ENCODE measurements around the gene GNAI1.
"Not testable (repeated sequence)": the region's sequence is repeated elsewhere in the genome, so short reads cannot be mapped to it uniquely, and the experiment has no call there.

Gene GNAI1

DNA sequence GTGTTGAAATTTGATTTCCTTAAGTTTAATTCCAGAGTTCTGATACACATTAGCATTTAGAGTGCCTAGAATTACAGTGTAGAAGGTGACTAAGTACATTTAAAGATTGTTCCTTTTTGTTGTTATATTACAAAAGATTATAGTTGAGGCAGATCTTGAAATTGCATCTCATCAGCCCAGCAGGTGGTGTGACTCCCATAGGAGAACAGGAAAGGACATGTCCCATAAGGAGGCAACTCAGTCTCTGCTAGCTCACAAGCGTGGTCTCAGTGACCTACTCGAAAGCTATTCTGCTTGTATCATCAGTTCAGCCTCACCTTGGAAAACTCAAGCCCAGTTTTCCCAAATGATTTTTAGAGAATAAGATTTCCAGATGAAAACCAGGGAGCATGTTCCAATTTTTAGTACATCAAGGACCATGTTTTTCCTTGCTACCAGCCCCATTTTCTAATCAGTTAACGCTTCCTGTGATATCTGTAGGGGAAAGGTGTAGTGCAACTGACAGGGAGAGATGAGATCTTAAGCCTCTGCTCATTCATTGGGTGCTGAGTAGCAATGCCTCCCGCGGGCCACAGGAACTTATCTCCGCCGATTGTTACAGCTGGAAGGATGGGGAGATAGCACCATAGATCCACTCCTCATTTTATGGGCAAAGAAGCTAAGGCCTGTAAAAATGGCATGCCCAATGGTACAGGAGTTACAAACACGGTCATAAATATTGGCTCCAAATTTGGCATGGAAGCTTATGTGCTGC is 1.1 kb upstream of the GNAI1 start:
- no peak for DNase-seq

DNA sequence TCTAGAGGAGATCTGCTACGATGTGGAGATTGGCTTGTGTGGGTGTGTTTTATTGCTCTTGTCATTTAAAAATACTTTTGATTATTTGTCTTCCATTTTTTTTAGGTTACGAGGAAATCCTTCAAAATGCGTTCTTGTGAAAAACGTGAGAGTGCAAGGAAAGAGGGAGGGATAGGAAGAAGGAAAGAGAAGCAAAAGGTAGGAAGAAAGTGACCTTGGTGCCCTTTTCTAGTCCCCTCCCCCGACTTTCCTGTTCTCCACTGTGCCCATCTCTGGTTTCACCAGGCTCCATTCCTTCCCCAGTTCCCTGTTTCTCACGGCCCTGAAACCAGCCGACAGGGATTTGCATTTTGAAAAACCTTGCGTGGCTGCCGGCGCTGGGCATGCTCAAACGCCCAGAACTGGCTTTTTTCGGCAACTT is 506 bp upstream of the GNAI1 start:
- DNase-seq: no peak

DNA sequence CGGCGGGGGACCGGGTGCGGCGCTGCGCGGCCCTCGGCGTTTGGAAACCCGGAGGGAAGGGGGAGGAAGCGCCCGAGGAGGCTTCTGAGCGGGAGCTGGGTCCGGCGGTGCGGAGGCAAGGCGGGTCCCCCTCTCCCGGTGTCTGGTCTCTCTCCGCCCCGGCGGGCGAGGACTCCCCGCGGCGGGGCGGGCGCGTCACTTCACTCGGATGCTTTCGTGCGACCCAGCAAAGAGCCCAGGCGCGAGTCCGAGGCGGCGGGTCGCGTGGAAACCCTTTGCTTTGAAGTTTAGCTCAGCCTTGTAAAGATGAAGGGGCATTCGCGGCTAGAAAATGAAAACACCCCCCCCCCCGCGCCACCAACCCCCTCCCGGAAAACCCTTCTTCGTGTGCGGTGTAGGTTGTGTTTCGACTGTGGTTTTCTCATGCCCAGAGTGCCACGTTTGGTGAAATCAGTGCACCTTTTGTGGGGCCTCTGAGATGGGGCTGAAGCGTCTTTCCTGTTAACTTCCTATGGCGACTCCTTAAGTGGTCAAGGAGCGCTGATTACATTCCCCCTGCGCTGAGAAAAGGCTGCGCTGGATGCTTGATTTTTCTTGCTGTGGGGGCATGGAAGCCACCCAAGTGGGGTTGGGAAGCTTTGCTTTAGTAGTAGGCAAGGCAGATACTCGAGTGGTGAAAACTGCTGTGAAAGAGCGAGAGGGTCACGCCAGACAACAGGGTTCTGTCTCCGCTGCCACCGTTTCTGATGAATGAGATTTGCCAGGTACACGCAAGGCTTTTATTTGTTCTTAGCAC is 876 bp downstream of the GNAI1 start:
- DNase-seq: peak; percentile 46

DNA sequence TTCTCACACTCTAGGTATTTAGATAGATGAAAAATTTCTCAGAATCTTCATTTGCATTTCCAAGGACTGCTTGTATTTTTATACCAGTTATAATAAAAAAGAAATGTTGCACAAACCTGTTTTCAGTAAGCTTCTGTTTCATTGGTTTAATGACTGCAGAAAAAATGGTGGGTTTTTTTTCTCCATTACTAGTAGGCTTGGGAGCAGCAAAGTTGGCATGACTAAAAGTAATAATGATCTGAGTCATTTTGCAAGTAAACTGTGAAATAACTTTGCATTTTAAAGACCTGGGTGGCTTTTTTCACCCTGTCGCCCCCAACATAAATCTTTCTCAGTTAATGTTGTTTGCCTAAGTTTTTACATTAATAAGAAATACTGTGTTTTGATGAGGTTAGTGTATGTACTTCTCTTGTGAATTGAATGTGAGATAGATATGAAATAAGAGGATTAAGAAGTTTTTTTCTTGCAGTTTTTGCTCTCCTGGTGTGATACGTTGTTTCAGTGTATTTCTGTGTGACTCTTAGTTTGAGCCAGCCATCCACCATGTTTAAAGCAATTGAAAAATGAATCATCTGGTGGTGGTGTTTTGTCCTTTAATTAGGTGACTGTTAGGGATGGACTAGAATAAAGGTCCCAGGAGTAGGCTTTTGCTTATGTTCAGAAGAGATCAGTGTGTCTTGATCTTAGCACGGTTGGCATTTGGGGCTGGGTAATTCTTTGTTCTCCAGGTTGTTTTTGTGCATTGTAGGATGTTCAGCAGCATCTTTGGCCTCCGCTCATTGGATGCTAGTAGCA is 1.8 kb downstream of the GNAI1 start:
- DNase-seq: peak; percentile 10

DNA sequence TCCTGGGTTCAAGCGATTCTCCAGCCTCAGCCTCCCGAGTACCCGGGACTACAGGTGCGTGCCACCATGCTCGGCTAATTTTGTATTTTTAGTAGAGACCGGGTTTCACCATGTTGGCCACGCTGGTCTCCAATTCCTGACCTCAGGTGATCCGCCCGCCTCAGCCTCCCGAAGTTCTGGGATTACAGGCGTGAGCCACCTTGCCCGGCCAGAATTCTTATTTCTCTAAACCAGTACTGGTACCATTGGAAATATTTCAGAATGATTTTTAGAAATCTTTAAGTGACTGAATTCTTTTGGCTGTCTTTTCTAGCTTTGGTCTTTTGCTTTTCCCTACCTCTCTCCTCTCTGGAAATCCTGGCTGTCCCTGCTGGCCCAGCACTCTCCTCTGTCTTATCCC is 2.8 kb downstream of the GNAI1 start:
- no peak for DNase-seq

DNA sequence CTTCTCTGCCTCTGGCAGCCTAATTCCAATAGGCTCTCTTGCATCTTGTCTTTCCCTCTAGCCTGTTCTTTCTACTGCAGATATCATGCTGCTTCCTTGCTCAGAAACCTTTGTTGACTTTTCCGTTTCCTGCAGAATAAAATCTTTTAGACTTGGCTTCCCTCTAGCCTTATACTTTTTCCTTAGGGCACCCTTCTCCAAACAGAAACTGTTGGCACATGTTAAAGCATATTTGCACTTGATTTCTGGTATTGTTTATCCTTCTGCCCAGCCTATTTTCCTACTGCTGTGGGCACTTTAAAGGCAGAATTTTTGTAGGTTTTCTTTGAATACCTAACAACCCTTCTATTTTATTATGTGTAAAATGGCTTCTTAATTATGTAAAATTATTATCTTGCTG is 4.6 kb downstream of the GNAI1 start:
- DNase-seq: no peak

DNA sequence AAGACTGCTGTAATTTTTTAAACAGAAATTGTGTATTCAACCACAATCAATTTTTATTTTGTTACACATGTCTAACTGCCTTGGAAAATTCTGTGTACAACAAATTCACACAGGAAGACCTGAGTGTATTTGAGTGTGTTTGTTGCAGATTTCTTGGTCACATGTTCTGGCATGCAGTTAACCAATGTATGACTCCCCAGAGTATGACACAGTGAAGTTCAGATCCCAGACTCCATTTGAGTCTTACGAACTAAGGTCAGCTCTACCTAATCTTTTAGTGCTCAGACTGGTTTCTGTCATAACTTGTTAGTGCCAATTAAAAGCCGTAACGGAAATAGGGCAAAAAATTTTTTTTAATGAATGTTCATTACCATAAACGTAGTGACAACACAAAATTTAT is 5.8 kb downstream of the GNAI1 start:
- no peak for DNase-seq

DNA sequence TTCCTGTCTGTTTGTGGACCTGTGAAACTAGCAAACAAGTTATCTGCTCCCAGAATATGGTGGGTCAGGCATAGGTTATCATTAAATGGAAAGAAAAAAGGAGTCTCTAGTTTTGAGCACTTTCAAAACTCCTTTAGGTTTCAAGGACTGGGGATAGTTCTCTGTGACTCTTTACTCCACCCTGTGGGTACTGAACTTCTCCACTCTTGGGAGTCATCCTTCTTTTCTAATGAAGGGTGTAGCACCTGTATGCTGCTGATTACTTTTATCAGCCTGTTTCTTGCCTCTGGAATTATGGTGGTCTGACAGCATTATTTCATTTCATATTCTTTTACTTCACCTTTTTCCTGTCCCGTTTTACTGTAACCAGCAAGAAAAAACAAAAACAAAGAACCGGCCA is 6.7 kb downstream of the GNAI1 start:
- DNase-seq: no peak

DNA sequence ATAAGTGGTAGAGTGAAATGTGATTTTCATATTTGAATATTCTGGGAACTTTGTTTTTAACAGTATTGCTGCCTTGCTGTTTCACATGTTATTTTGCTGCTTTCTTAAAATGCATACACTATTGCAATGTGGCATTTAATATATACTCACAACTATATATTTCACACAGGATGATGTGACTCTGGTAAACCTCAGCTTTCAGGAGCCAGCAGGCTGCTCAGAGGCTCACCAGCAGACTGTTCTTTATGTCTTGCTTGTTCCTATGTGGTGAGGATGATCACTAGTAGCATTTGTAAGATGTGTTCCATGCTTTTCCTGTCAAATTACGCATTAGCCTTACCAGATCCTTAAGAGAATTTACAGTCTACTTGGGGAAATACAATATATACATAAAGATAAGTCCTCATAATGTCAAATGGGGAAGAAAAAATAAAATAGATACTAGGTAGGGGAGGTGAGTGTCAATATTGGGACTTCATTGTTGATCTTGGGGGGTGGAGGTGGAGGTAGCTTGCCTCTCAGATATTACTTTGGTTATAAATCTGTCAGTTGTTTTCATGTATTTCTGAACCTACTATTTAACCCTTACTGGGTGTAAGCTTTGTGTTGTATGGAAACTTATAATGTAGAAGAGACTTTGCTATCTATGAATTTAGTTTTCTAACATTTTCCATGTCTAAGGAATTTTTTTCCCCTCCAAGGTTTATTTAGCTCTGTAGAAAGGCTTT is 8.4 kb downstream of the GNAI1 start:
- no peak for DNase-seq

DNA sequence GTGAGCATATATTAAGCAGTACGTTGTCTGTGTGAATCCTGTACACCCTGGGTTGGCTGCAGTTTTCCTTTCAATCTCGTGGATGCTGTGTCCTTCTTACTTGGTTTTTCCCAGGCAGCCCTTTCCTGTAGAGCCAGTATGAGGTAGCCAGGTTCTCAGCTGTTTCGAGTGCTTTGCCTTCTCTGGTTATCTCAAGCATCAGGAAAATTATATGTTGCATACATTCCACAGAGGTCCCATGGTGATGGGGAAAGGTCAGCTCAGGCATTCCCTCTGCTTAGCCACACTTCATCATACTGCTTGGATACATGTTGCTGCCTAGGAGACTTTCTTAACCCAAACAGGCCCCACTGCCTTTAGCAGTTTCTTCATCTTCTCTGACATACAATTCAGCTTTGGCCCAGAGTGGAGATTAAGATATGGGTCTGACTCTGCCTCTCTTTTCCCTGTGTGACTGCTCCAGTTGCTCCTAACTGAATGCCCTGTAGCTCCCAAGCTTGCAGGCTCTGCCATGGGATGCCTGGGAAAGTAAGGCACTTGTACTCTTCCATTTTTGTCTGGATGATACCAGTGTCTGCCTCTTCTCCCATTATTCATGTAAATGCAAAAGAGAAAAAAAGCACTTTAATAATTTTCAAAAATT is 11.3 kb downstream of the GNAI1 start:
- no peak for DNase-seq

DNA sequence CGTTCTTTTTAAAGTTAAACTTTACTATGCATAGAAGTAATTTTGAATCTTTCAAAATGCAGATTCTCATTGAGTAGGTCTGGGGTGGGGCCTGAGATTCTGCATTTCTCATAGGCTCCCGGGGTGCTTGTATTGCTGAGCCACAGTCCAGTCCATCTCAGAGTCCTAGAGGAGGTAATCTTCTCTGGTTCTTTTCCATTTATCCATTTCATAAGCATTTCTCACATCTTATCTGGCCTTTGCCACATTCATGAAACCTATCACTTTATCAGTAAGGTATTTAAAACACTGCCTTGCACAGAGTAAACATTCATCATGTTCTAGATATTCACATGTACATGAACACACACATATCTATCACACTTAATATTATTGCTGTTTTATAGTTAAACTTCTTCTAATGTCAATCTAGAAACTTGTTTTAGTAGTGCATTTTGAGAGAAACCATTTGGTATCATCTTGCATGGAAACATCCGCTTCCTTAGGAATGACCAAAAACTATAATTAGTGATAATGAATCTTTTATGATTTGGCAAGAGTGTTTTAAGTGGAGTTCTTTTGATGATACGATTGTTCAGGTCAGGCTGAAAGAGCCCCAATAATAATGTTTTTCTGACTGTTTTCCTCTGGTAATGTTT is 12.0 kb downstream of the GNAI1 start:
- DNase-seq: no peak

DNA sequence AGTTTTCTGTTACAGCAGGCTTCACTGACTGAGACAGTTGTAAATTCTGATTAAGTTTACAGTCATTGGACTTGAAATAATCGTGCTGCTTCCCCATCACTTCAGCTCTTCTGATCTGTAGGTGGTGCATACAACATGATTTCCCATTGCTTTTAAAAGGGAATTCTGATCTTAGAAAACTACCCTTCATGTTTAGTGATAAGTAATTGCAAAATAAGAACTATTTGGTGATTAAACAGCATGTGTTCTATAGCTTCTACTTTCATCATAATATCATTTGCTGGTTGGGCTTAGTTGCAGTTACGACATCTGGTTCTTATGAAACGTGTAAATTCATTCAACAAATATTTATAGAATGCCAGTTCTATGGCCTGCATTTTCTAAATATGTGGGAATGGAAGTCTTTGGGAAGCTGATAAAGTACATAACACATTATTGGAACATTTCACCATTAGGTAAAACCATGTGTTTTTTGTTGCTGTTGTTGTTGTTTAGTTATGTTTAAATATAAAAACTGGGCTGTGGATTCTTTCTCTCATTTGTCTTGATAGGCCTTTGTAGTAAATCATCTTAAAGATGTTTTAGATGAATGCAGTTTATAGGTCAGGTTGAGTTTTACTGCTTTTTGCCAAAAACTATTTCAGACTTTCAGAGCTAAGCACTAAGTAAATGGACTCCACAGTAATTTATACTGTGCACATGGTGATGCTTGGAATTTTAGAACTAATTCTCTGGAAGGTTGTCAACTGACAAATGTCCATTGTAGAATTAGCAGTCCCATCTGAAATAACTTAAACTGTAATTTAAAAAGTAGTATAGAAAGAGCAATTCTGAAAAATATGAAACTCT is 13.1 kb downstream of the GNAI1 start:
- DNase-seq: no peak

DNA sequence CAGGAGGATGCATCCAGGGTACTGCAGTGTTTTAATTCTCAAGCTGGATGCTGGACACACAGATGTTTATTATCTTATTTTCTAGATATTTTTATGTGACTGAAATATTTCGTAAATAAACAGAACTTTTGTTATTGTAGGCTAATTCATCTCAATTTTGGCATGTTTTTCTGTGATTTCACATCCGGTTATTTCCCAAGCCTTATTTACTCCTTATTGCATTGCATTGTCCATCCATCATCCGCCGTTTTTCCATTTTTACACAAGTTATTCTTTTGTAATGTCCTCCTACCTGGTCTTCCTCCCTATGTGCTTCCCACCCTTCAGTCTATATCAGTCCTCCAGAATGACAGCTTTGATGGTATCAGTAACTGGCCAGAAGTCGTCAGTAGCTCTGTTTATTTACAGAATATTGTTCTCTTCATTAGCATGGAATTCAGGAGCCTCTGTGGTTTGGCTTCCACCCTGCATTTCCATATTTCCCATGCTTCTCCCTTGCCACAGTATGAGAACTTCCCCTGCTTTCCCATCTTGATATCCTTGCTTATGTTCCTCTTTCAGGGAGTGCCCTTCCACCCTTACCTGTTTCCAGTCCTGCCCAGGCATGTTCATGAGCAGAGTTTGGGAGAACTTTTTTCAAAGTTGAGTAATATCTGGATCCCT is 16.1 kb downstream of the GNAI1 start:
- DNase-seq: no peak

DNA sequence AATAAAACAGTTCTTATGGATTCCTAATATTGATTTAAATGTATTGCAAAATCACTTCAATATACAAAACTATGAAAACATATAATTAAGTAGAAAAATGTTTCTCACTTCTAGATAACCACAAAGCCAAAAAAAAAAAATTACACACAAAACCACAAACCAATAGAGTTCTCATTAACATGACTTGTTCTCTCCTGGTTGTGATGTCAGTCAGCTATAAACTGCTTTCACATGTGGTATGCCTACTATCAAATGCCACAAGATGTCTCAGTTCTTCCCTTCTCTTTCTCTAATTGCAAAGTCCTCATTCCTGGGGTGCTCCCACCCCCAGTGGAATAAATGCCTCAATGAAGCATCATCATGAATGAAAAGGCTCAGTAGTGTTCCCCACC is 16.6 kb downstream of the GNAI1 start:
- no peak for DNase-seq

DNA sequence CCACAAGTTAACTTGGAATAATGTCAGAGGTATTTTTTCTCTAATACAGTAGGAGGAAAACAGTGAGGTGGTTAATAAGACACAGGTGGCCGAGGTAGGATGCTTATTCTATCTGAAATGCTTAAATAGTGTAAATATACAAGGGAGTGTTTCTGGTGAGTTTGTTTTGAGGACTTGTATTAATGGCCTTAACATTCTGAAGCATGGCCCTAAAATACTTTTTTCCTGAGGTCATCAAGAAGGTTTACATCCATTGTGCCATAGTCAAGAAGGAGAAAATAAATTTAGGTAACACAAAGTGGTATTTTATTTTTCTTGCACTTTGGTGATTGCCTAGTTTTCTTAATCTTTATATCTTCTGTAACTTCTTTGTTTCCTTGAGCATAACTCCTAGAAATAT is 18.8 kb downstream of the GNAI1 start:
- no peak for DNase-seq

DNA sequence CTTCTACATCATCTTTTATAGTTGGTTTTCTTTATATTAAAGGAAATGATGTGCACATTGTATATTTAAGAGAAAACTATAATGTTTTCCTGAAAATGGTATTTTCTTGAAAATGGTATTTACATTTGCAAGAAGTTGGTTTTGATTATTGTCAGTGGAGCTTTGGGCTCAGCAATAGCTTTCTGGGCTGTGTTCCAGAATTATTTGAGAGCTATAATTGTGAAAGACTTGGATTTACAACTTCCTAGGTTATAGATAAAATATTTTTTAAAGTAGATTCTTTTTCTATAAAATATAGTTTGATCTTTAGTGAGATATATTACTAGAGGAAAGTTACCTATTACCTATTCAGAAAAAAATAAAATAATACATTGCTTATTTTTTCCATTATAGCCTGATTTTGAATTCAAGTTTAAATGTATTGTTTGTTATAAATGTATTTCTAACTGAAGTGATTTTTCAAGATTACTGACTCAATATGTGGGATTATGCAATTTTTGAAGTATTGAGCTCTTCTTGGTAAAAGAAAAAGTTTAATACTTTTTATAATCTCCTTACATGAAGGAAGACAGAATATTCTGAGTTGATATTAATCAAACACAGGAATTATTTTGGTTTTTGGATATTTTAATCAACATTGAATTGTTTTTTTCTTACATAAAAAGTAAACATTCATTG is 20.2 kb downstream of the GNAI1 start:
- DNase-seq: no peak

DNA sequence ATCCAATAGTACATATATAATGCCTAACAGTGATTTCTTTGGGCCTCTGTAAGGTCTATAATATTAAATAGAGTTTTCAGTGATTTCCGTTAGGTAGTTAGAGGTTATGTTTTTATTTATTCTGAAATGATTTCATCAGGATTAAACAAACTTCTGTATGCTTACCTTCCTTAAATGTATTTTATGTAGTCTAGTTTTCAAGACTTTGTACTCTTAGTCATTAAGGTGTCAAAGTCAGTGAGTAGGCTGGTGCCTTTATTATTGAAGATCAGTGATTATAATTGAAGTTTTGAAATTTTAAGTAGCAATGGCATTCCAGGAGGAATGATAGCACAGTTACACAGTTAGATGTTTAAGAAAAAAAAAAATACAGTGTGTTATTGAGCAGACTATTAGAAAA is 20.7 kb downstream of the GNAI1 start:
- no peak for DNase-seq

DNA sequence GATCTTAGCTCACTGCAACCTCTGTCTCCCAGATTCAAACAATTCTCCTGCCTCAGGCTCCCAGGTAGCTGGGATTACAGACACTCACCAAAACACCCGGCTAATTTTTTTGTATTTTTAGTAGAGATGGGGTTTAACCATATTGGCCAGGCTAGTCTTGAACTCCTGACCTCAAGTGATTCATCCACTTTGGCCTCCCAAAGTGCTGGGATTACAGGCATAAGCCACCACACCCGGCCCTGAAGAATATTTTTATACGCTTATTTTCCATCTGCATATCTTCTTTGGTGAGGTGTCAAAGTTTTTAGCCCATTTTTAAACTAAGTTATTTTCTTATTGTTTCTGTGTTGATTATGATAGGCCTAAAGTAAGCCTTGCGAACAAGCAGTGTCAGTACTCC is 23.1 kb downstream of the GNAI1 start:
- not testable (repeated sequence) for DNase-seq

DNA sequence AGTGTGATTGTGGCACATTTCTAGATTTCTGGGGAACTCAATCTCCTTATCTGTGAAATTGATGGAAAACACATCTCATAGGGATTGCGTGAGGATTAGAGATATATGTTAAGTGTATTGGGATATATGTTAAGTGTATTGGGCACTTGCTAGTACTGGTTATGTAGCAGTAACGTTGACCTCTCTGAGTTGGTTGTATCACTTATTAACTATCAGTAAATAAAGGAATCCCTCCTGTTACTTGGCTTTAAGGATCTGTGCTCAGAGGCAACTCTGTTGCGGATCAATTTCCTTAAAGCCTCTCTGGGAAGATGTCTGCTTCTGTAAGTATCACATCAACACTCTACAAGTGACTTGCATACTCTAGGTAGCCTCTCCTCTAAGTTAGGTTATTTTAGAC is 25.2 kb downstream of the GNAI1 start:
- DNase-seq: no peak

DNA sequence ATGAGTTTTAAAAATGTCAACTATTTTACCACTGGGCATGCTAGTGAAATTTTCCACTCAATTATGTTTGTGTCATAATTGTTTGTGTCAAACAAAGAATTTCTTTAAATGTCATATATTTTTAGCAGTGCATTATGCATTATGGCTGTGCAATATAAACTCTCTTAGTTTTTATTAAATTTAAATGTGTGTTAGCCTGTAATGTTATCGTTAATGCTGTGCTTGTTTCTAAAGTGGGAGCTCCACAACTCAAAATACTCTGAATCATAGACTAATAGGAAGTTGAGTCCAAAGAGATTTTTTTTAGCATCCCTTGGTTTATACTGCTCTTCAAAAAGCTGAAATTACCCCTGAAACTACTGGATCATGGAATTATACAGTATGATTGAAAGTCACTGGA is 26.8 kb downstream of the GNAI1 start:
- no peak for DNase-seq
